Caco-2 (cell line): ENCODE data around the gene ARV1. TPM values are rescaled to one million over a fixed set of nuclear protein-coding genes. Genes with fewer than 3 reads are reported as not detected.

Source experiments
- BruUV-seq: library from RNA; stranded (reverse); fragments of 400-500 nt; replicated peaks from 2 replicates; lab custom pipeline; 2021; lab: Mats Ljungman, UMichigan
- CTCF ChIA-PET: fragments of 300-600 bp; sonication (Branson Sonifier 250); formaldehyde crosslinking; loops from one replicate; lab custom pipeline; 2022; ENCODE audit warnings: antibody characterized with exemption; lab: Charles Lee
- POLR2A ChIA-PET: fragments of 300-600 bp; sonication (Branson Sonifier 250); formaldehyde crosslinking; loops from one replicate; lab custom pipeline; 2022; ENCODE audit warnings: antibody characterized with exemption; lab: Charles Lee
- DNase-seq, 2 experiments: peaks; one replicate each; pipeline versions ENCODE4 v3.0.0 to v3.0.0-alpha.2; 2020 to 2022
- H3K27me3 ChIP-seq: replicated peaks from 2 replicates; pipeline ENCODE4 v1.6.0; 2011; ENCODE audit warnings: low read length; ENCODE audit not compliant: control insufficient read depth, insufficient read depth
- H3K36me3 ChIP-seq: 2 replicates; pipeline ENCODE4 v1.5.1; 2011; ENCODE audit warnings: low read length; ENCODE audit not compliant: control insufficient read depth, insufficient read depth
- H3K4me1 ChIP-seq: fragments of 250-450 bp; sonication (Bioruptor Pico); 2 replicates; pipeline ENCODE4 v1.5.1; 2020; ENCODE audit warnings: mild to moderate bottlenecking
- H3K4me3 ChIP-seq: 2 replicates; pipeline ENCODE4 v1.5.1; 2011; ENCODE audit warnings: low read depth, mild to moderate bottlenecking, control low read depth, low read length
- H3K9me3 ChIP-seq: fragments of 250-450 bp; sonication (Bioruptor Pico); 2 replicates; pipeline ENCODE4 v1.5.1; 2020; ENCODE audit warnings: mild to moderate bottlenecking, moderate library complexity
- H3K27ac Mint-ChIP-seq: one replicate; pipeline ENCODE4 v1.8.0; 2022; ENCODE audit warnings: mixed read lengths; ENCODE audit not compliant: unreplicated experiment
- H3K27me3 Mint-ChIP-seq: one replicate; pipeline ENCODE4 v1.8.0; 2022; ENCODE audit warnings: mixed read lengths; ENCODE audit not compliant: insufficient read depth, unreplicated experiment
- H3K36me3 Mint-ChIP-seq: one replicate; pipeline ENCODE4 v1.8.0; 2022; ENCODE audit warnings: mild to moderate bottlenecking, mixed read lengths; ENCODE audit not compliant: insufficient read depth, unreplicated experiment
- H3K4me1 Mint-ChIP-seq: one replicate; pipeline ENCODE4 v1.8.0; 2022; ENCODE audit warnings: low read depth, mixed read lengths; ENCODE audit not compliant: unreplicated experiment
- H3K4me3 Mint-ChIP-seq: one replicate; pipeline ENCODE4 v1.8.0; 2022; ENCODE audit warnings: mild to moderate bottlenecking, moderate library complexity, mixed read lengths; ENCODE audit not compliant: unreplicated experiment
- H3K9me3 Mint-ChIP-seq: one replicate; pipeline ENCODE4 v1.8.0; 2022; ENCODE audit warnings: mixed read lengths; ENCODE audit not compliant: unreplicated experiment
- CTCF ChIP-seq, 2 experiments: fragments of 200-600 bp in 1 of 2; IDR thresholded peaks; 1 replicate in 1 of 2; 2 replicates in 1 of 2; pipeline versions ENCODE4 v1.5.1 to v1.8.0; 2011 to 2022; ENCODE audit warnings: antibody characterized with exemption in 1 of 2, control low read depth in 1 of 2, inconsistent platforms in 1 of 2, low read depth in 1 of 2, low read length in 1 of 2, mild to moderate bottlenecking in 1 of 2, moderate library complexity in 1 of 2; ENCODE audit not compliant: insufficient read depth in 1 of 2, severe bottlenecking in 1 of 2, unreplicated experiment in 1 of 2
- intact Hi-C: fragments of 100-400 bp; cut with micrococcal nuclease; formaldehyde crosslinking; loops from one replicate; pipeline ENCODE4 v1.10.0; 2022; ENCODE audit not compliant: unreplicated experiment
- total RNA-seq: library from RNA; stranded (reverse); gene quantifications from 2 replicates; pipeline ENCODE4 v1.2.3, GENCODE V29; 2022

Gene ARV1
- total RNA-seq, 1 experiment from 2014 or later: 9.8 TPM

GRCh38 chr1:231040800-231041718 lies 62.2 kb downstream of the ARV1 start:
- peaks cover 40% of the 10 kb centered on the region for H3K4me1 Mint-ChIP-seq
- H3K9me3 ChIP-seq: 0 out of 2 replicates have a peak, but pooled peaks cover 4% of the 10 kb centered on the region
- peak overlapping the region; percentile 19 for H3K27ac Mint-ChIP-seq
- no peaks in the 10 kb centered on the region for H3K27me3 Mint-ChIP-seq
- no peaks in the 10 kb centered on the region for H3K36me3 ChIP-seq
- no peaks in the 10 kb centered on the region for H3K27me3 ChIP-seq
- CTCF ChIA-PET: no interaction called here
- intact Hi-C loops: no loop called here
- H3K36me3 Mint-ChIP-seq: peaks cover 18% of the 10 kb centered on the region
- POLR2A ChIA-PET: no interaction called here
- peak; percentile 24 to 46 for DNase-seq
- H3K4me3 Mint-ChIP-seq: peak overlapping the region; percentile 85
- H3K4me1 ChIP-seq: peaks cover 35% of the 10 kb centered on the region
- no TSS peak for BruUV-seq
- H3K9me3 Mint-ChIP-seq: no peaks in the 10 kb centered on the region
- TF ChIP-seq CTCF (IDR thresholded peaks at IDR 0.05; ENCODE audit: insufficient read depth in 1 of 2, low read depth in 1 of 2, low read length in 1 of 2, severe bottlenecking in 1 of 2, unreplicated experiment in 1 of 2): no peak
- peak overlapping the region; percentile 78 for H3K4me3 ChIP-seq

DNA sequence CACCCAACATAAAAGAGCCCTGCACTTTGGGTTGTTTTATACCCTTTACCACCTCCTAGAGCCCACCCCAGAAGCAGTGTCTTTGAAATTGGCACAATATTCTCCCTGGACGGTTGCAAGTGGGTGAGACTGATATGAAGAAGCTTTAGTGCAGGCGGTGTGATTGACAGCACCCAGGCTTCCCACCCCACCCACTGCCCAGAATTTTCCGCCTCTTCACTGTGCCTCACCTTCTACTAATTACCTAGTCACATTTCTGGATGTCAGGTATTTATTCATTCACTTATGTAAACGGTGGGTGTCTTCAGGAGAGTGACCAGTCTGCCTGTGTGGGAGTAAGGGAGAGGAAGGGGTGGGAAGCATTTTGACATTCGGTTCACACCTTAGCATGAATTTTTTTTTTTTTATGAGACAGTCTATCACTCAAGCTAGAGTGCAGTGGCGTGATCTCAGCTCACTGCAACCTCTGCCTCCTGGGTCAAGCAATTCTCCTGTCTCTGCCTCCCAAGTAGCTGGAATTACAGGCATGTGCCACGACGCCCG lies 62.9 kb downstream of the ARV1 start:
- no TSS peak for BruUV-seq
- Mint-ChIP-seq H3K4me3 (peak overlapping the region; percentile 85), H3K27ac (peak overlapping the region; percentile 19), H3K4me1 (peaks cover 40% of the 10 kb centered on the region), H3K27me3 (no peaks in the 10 kb centered on the region), H3K9me3 (no peaks in the 10 kb centered on the region), H3K36me3 (peaks cover 18% of the 10 kb centered on the region)
- Histone ChIP-seq H3K27me3 (no peaks in the 10 kb centered on the region), H3K36me3 (no peaks in the 10 kb centered on the region), H3K4me1 (peaks cover 34% of the 10 kb centered on the region), H3K4me3 (no peak overlapping the region), H3K9me3 (0 out of 2 replicates have a peak, but pooled peaks cover 4% of the 10 kb centered on the region)
- ChIA-PET POLR2A (no interaction called here), CTCF (no interaction called here)
- DNase-seq: no peak
- intact Hi-C loops: no loop called here
- no peak for TF ChIP-seq CTCF (IDR thresholded peaks at IDR 0.05; ENCODE audit: insufficient read depth in 1 of 2, low read depth in 1 of 2, low read length in 1 of 2, severe bottlenecking in 1 of 2, unreplicated experiment in 1 of 2)

- Histone ChIP-seq H3K4me3 (no peak overlapping the region), H3K36me3 (no peaks in the 10 kb centered on the region), H3K4me1 (peaks cover 33% of the 10 kb centered on the region), H3K9me3 (0 out of 2 replicates have a peak, but pooled peaks cover 4% of the 10 kb centered on the region), H3K27me3 (no peaks in the 10 kb centered on the region)
- no TSS peak for BruUV-seq
- TF ChIP-seq CTCF (IDR thresholded peaks at IDR 0.05; ENCODE audit: insufficient read depth in 1 of 2, low read depth in 1 of 2, low read length in 1 of 2, severe bottlenecking in 1 of 2, unreplicated experiment in 1 of 2): no peak
- CTCF ChIA-PET: no interaction called here
- Mint-ChIP-seq H3K4me3 (no peak overlapping the region), H3K27me3 (no peaks in the 10 kb centered on the region), H3K27ac (no peak overlapping the region), H3K4me1 (peaks cover 50% of the 10 kb centered on the region), H3K9me3 (no peaks in the 10 kb centered on the region), H3K36me3 (peaks cover 6% of the 10 kb centered on the region)
- DNase-seq: no peak
- intact Hi-C loops: no loop called here
- POLR2A ChIA-PET: no interaction called here
These were observed 65.7 kb downstream of the ARV1 start for GRCh38 chr1:231044588-231044987.
